ENCODE data around the gene NAB2.

Gene NAB2

DNA sequence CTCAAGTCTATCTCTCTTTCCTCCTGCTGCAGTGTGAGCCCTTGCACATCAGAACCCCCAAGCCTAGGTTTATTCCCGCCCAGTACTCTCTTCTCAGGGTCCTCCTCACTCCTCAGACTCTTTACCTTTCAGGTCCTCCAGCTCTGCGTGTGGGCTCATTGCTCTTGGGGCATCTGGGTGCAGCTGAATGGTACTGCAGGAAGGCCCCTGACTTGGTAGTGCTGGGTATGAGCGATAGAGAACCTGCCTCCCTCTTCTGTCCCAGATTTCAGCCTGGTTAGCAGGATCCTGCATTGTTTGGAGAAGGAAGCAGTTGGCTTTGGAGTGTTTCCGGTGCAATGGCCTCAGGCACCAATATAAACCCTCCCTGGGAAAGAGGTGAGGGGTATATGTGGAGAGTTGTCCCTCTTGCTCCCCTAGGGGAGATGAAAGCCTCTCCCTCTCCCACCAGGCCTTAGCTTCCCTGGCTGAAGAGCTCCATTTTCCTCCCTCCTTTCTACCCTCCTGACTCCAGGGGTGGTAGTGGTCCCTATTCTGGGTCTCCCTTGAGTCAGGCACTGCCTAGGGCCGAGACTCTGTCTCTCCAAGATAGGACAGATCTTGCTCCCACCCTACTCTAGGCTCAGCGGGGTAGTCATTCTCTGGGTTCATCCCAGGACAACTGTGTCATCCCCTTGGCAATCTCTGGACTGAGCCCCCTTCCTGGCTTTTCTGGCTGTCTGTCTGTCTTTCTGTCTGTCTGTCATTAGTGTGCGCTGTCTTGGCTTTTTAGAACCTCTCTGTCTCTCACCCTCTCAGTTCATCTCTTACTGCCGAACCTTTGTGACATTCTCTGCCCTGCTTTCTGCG is 43.2 kb downstream of the NAB2 start:
- no peak for DNase-seq (ENCODE audit: low spot score)

- no peak for DNase-seq (ENCODE audit: low spot score)
These were observed 44.2 kb downstream of the NAB2 start for GRCh38 chr12:57133013-57133569.

DNA sequence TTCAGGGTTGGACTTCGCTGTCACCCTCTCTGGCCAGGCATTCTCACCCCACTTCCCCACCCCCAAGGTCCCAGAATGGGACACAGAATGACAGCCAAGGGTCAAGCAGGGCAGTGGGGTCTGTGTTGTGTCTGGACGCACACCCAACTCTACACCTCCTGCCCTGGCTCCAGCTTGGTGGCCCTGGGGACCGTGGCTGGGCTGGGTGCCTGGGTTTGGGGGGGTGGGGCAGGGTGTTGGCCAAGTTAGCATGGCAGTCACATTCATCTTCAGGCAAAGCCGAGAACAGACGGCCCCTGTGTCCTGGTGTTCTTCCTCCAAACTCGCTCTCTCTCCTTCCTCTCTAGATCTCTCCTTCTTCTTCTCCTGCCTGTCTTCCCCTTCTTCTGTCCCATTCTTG is 45.0 kb downstream of the NAB2 start:
- DNase-seq (ENCODE audit: low spot score), result no peak

DNA sequence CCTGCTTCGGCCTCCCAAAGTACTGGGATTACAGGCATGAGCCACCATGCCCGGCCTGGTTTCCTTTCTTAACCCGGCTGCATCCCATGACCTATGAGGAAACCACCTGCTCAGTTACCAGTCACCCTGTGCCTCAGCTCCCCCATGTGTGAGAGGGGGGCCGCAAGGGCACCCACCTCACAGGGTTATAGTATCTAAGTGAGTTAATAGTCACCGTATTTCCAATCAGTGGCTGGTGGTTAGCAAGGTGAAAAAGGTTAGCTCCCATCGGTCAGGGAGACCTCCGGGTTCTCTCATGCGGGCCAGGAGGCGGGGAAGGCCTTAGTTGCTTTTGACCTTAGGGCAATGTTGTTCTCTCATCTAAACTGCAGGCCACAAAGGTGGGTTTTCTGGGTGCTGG is 46.0 kb downstream of the NAB2 start:
- DNase-seq (ENCODE audit: low spot score), result no peak

DNA sequence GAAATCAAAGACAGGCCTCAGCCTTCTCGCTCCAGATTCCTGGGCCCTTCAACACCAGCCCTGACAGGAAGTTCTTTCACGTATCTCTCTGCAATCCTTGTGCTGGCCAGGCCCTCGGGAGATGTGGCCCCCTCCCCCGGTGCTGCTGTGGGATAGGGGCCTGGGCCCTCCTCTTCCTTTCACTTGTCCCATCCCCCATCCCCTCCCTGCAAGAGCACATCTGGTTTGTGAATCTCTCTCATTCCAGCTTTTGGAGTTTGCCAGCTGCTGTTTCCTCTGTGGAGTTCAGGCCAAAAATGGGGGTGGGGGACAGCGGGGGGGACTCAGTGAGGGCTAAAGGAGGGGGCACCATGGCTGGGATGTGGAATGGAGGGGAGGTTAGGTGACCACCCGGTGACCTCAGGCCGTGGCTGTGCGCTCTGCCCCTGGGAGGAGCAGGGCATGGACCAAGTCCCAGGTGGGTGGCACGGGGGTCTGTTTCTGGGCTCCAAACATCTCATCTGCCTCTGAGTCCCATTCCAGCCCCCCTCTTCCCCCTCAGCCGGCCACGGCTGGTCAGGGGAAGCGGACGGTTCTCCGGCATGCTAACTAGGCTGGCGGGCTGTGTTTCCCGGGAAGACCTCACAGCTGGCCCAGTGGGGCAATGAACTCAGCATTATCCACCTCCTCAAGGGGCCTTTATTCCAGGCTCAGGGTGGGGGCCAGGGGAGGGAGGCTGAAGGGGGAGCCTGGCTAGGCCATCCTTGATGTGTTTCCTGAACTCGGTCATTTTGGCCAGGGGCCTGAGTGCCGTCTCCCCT is 46.8 kb downstream of the NAB2 start:
- DNase-seq (ENCODE audit: low spot score), result no peak

DNA sequence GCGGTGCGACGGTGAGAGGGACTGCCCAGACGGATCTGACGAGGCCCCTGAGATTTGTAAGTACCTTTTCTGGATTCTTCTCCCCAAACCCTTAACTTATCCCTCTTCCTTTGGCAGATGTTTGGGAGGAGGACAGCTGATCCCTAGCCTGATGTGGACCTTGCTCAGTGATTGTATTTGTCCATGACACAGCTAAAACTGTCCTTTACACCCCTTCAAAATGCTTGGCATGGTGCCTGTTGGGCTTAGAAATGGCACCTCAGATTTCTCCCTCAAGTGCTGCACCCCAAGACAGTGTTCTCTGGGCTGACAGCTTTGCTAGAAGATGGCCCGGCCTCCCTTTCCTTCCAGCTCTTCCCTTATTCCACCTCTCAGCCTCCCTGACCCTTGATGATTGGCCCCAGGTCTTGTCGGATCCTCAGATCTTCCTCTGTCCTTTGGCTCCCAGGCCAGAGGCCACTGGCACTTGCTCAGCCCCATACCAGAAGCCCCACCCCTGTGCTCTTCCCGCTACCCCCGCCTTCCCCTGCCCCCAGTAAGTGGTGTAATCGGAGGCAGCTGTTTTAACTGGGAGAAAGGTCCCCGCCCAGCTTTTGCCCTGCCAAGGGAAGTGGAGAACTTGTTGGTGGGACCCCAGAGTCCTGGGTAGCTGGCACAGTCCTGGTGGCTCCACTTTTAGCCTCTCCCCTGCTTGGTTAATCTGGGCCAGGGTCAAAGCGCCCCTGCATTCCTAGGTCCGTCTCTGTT is 49.8 kb downstream of the NAB2 start:
- DNase-seq (ENCODE audit: low spot score), result no peak

- DNase-seq (ENCODE audit: low spot score), result no peak
These were observed 51.1 kb downstream of the NAB2 start for GRCh38 chr12:57139796-57140649.

GRCh38 chr12:57141249-57141648 is 52.3 kb downstream of the NAB2 start:
- no peak for DNase-seq (ENCODE audit: low spot score)

DNA sequence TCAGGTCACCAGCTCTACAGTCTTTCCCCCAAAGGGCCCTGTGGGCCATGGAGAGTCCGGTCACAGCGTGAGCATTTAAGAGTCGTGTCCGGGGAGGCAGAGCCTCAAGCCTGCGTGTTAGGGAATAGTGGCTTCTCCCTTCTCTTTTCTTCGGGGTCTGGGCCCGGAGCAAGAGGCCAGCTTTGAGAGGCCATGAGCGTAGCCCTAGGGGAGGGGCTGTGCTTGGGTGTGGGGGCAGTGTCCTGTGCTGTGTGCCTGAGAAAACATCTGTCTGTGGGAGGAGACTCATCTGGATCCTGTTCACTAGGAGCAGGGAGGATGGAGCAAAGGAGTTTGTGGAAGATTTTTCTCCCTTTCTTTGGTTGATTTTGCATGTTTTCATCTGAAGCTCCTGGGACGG is 53.2 kb downstream of the NAB2 start:
- no peak for DNase-seq (ENCODE audit: low spot score)

GRCh38 chr12:57142727-57143126 is 53.8 kb downstream of the NAB2 start:
- no peak for DNase-seq (ENCODE audit: low spot score)

DNA sequence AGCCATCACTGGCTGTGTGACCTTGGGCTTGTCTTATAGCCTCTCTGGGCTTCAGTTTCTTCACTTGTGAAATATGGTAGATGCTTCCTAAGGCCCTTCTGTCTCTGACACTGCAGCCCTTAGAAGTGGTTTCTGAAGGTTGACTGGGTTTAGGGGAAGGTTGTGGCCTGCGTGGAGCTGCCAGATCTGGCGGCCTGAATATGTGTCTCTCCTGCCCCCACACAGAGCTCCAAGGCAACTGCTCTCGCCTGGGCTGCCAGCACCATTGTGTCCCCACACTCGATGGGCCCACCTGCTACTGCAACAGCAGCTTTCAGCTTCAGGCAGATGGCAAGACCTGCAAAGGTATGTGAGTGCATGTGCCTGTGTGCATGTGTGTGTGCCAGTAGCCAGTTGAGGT is 54.5 kb downstream of the NAB2 start:
- DNase-seq (ENCODE audit: low spot score), result no peak
